BJ (cell line): Measurements from ENCODE around the gene SCN9A. TPM values are rescaled to one million over a fixed set of nuclear protein-coding genes. Genes with fewer than 3 reads are reported as not detected.

ENCODE experiments used
- CTCF ChIA-PET: fragments of 350-600 bp; formaldehyde crosslinking; extraction: SDS; loops from one replicate; lab custom pipeline; 2021; ENCODE audit warnings: antibody characterized with exemption, inconsistent platforms; lab: Yijun Ruan, JAX
- POLR2A ChIA-PET: fragments of 300-600 bp; sonication (Branson Sonifier 250); formaldehyde crosslinking; extraction: SDS; loops from one replicate; lab custom pipeline; 2021; ENCODE audit warnings: antibody characterized with exemption; lab: Charles Lee
- DNase-seq: peaks from one replicate; pipeline ENCODE4 v3.0.0-alpha.2; 2011; ENCODE audit warnings: low read depth
- H3K27me3 ChIP-seq: 2 replicates; pipeline ENCODE4 v1.6.0; 2011; ENCODE audit warnings: low read length; ENCODE audit not compliant: control insufficient read depth, insufficient read depth
- H3K36me3 ChIP-seq: 2 replicates; pipeline ENCODE4 v1.5.1; 2011; ENCODE audit warnings: low read length; ENCODE audit not compliant: control insufficient read depth, insufficient read depth
- H3K4me3 ChIP-seq: 2 replicates; pipeline ENCODE4 v1.5.1; 2011; ENCODE audit warnings: low read depth, mild to moderate bottlenecking, control low read depth, low read length
- polyA plus RNA-seq: library from polyadenylated mRNA; depleted of rRNA; stranded (reverse); fragments of >200 nt; gene quantifications from 2 replicates; pipeline ENCODE4 v1.2.3, GENCODE V29; 2011
- TF ChIP-seq, protein P1 (sequence below): IDR thresholded peaks from 2 replicates; pipeline ENCODE4 v1.5.1; 2011; ENCODE audit warnings: low read depth, mild to moderate bottlenecking, control low read depth, inconsistent platforms, low read length, moderate library complexity; ENCODE audit not compliant: insufficient read depth

SCN9A gene
- polyA plus RNA-seq, 1 experiment, result 19.4 TPM

DNA sequence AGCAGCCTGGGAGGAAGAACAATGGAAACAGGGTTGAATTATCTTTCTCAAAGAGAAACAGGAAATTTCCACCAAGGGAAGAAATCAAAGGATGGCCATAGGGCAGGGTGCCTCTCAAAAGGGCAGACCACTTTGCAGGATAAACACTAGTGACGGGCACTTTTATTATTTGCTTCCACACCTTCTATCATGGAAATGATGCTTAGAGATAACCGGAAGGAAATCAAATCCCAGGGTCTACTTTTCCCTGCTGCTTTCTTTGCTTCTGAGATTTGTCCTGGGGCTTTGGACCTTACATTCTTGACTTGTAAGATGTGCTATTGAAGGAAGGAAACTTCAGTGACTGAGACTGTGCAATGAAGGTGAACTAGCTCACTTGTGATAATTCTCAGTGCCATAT lies 1.1 kb upstream of the SCN9A start:
- DNase-seq, result no peak
- ChIA-PET CTCF (interaction anchor here (0.6 to 4.8 kb wide), 4 partner anchors 8 to 196 kb away, joined by 3 to 26 read pairs (median 5); no protein-coding TSS in a partner anchor), POLR2A (no interaction called here)
- no peaks in the 10 kb centered on the region for H3K36me3 ChIP-seq
- TF ChIP-seq, protein P1, sequence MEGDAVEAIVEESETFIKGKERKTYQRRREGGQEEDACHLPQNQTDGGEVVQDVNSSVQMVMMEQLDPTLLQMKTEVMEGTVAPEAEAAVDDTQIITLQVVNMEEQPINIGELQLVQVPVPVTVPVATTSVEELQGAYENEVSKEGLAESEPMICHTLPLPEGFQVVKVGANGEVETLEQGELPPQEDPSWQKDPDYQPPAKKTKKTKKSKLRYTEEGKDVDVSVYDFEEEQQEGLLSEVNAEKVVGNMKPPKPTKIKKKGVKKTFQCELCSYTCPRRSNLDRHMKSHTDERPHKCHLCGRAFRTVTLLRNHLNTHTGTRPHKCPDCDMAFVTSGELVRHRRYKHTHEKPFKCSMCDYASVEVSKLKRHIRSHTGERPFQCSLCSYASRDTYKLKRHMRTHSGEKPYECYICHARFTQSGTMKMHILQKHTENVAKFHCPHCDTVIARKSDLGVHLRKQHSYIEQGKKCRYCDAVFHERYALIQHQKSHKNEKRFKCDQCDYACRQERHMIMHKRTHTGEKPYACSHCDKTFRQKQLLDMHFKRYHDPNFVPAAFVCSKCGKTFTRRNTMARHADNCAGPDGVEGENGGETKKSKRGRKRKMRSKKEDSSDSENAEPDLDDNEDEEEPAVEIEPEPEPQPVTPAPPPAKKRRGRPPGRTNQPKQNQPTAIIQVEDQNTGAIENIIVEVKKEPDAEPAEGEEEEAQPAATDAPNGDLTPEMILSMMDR, result no peak
- no peaks in the 10 kb centered on the region for H3K27me3 ChIP-seq
- H3K4me3 ChIP-seq, result no peak overlapping the region; the same call in 1 of the 2 replicates

DNA sequence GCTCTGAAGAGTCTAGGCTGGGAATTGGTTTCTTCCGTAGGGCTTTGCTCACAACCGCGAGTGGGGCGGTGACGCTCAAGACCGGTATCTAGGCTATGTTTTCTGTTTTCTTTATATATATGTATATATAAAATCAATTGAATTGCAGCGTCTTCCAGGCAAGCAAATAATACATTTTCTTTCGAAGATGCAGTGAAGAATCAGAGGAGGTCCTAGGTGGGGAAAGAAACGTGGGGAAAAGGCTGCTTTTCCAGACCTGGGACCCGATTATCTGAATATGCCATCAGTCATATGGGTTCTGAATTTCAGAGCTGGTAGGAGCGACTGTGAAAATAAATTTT lies 714 bp upstream of the SCN9A start:
- no peaks in the 10 kb centered on the region for H3K27me3 ChIP-seq
- no peak for DNase-seq
- TF ChIP-seq, protein P1, result no peak
- H3K4me3 ChIP-seq, result peak overlapping the region; percentile 78
- ChIA-PET POLR2A (interaction anchor here (0.6 kb wide), 1 partner anchor 9 kb away, joined by 4 read pairs; no protein-coding TSS in a partner anchor), CTCF (interaction anchor here (0.6 to 4.8 kb wide), 6 partner anchors 9 to 196 kb away, joined by 3 to 26 read pairs (median 4); no protein-coding TSS in a partner anchor)
- H3K36me3 ChIP-seq, result no peaks in the 10 kb centered on the region

DNA sequence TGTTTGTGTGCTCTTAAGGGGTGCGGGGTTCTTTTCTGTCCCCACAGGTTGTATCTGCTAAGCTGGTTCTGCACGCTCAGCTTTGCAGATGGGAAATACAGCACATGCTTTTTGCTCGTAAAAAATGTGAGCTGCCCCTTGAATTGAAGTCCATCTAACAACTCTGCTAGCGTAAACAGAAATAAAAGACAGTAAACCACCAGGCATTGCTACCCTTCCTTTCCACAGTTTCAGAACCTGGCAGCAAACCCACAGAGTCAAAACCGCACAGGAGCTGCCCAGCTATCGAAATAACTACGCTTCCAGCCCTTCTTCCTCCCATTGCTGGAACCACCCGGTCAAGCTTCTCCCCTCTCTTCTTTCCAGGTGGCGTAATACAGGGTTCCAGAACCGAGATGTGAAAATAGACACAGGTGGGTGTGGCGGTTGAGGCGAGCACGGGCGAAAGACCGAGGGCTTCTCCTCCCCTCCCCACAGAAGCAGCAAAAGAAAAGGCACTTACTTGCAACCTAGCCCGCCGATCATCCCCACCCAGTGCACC lies 479 bp downstream of the SCN9A start:
- TF ChIP-seq, protein P1, result 0 out of 2 replicates have a peak, but pooled peaks have one; percentile 4
- peak overlapping the region; percentile 78 for H3K4me3 ChIP-seq
- no peaks in the 10 kb centered on the region for H3K36me3 ChIP-seq
- ChIA-PET POLR2A (no interaction called here), CTCF (interaction anchor here (0.9 to 4.8 kb wide), 5 partner anchors 9 to 189 kb away, joined by 3 to 26 read pairs (median 3); no protein-coding TSS in a partner anchor)
- no peaks in the 10 kb centered on the region for H3K27me3 ChIP-seq
- no peak for DNase-seq

DNA sequence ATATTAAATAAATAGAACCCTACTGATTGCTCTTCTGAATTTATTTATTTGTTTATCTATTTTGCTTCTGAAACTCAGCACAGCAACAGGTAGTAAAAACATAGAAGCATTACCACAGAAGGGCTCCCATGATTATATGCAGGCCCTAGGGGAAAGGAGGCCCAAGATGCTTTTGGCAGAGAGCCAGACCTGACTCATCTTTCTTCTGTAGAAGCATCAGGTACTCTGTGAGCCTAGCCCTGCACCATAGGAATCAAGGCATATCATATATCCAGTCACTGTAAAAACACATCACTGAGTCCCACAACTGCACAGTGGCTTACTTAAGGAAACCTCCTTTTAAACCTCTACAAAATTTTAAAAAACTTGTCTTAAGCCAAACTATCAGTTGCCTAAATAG lies 1.8 kb downstream of the SCN9A start:
- no peak overlapping the region for H3K4me3 ChIP-seq
- POLR2A ChIA-PET, result no interaction called here
- TF ChIP-seq, protein P1, result no peak

DNA sequence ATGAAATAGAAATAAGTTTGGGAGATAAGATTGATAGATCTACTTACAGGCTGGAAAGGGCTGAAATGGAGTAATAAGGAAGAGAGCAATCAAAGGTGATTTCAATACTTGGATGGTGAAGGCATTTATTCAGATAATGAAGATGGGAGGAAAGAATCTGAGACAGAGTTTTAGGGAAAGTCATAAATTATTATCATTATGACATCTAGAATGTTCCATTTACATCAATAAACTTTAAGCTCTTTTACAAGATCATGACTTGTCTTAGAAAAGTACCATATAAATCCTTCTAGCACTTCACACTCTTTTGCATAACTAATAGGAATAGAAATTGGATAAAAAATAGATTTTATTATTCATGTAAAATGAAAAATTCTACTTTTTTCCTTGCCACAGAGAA lies 2.2 kb downstream of the SCN9A start:
- no peak for DNase-seq
- no peak overlapping the region for H3K4me3 ChIP-seq
- H3K36me3 ChIP-seq, result no peaks in the 10 kb centered on the region
- ChIA-PET POLR2A (no interaction called here), CTCF (interaction anchor here (2.3 to 4.8 kb wide), 2 partner anchors 12 to 193 kb away, joined by 4 to 26 read pairs; no protein-coding TSS in a partner anchor)
- TF ChIP-seq, protein P1, result no peak
- H3K27me3 ChIP-seq, result no peaks in the 10 kb centered on the region

More for the DNA sequence above, 1.8 kb downstream of the SCN9A start:
- CTCF ChIA-PET, result interaction anchor here (4.8 kb wide), 1 partner anchor 11 kb away, joined by 26 read pairs; no protein-coding TSS in a partner anchor
- no peaks in the 10 kb centered on the region for H3K27me3 ChIP-seq
- DNase-seq, result no peak
- no peaks in the 10 kb centered on the region for H3K36me3 ChIP-seq
